CD14-positive monocyte (primary cell): ENCODE data around the gene KLHL42. TPM values are rescaled to one million over a fixed set of nuclear protein-coding genes. Genes with fewer than 3 reads are reported as not detected.

Experiments
- DNase-seq, 3 donors: peaks; one replicate each; pipeline ENCODE4 v3.0.0-alpha.2; 2011 to 2022
- H2AFZ ChIP-seq: 2 replicates; pipeline ENCODE4 v1.6.0; 2012; ENCODE audit warnings: mild to moderate bottlenecking, low read depth, low read length, inconsistent platforms; ENCODE audit not compliant: insufficient read depth, poor library complexity, severe bottlenecking
- H3K27ac ChIP-seq, 2 donors: 1 replicate in 1 of 2; 2 replicates in 1 of 2; pipeline ENCODE4 v1.5.1; 2012 to 2013; ENCODE audit warnings: low read length in 2 of 2, control low read depth in 1 of 2, inconsistent platforms in 1 of 2, low read depth in 1 of 2, mild to moderate bottlenecking in 1 of 2
- H3K27me3 ChIP-seq, 2 donors: one replicate each; pipeline versions ENCODE4 v1.6.0 to v1.6.1; 2011 to 2013; ENCODE audit warnings: low read length in 2 of 2; ENCODE audit not compliant: control insufficient read depth in 2 of 2, insufficient read depth in 2 of 2
- H3K36me3 ChIP-seq, 2 donors: replicated peaks in 1 of 2; 1 replicate in 1 of 2; 2 replicates in 1 of 2; pipeline versions ENCODE4 v1.5.1 to v1.6.1; 2012 to 2013; ENCODE audit warnings: low read length in 2 of 2, control low read depth in 1 of 2, inconsistent platforms in 1 of 2, mild to moderate bottlenecking in 1 of 2; ENCODE audit not compliant: insufficient read depth in 2 of 2, control insufficient read depth in 1 of 2
- H3K4me1 ChIP-seq, 2 donors: 1 replicate in 1 of 2; 2 replicates in 1 of 2; pipeline versions ENCODE4 v1.5.1 to v1.6.1; 2012 to 2013; ENCODE audit warnings: low read length in 2 of 2, control low read depth in 1 of 2, inconsistent platforms in 1 of 2, mild to moderate bottlenecking in 1 of 2, moderate library complexity in 1 of 2; ENCODE audit not compliant: insufficient read depth in 2 of 2, control insufficient read depth in 1 of 2
- H3K4me2 ChIP-seq: replicated peaks from 2 replicates; pipeline ENCODE3; 2012; ENCODE audit warnings: low read length, moderate library complexity, mild to moderate bottlenecking; ENCODE audit not compliant: poor library complexity, severe bottlenecking; ENCODE audit errors: extremely low read depth
- H3K4me3 ChIP-seq, 3 experiments: fragments of 200-600 bp in 1 of 3; sonication (generic) in 1 of 3; replicated peaks in 1 of 3; 1 replicate in 2 of 3; 2 replicates in 1 of 3; pipeline ENCODE4 v1.5.1; 2011 to 2013; ENCODE audit warnings: low read length in 3 of 3, mild to moderate bottlenecking in 3 of 3, control low read depth in 2 of 3, low read depth in 2 of 3, inconsistent platforms in 1 of 3, moderate library complexity in 1 of 3
- H3K79me2 ChIP-seq: 2 replicates; pipeline ENCODE4 v1.6.0; 2012; ENCODE audit warnings: mild to moderate bottlenecking, control low read depth, inconsistent platforms, low read length, moderate library complexity; ENCODE audit not compliant: insufficient read depth
- H3K9ac ChIP-seq: 2 replicates; pipeline ENCODE4 v1.6.0; 2017; ENCODE audit warnings: low read length, mild to moderate bottlenecking; ENCODE audit not compliant: insufficient read depth, poor library complexity, severe bottlenecking
- H3K9me3 ChIP-seq, 2 donors: replicated peaks in 1 of 2; 1 replicate in 1 of 2; 2 replicates in 1 of 2; pipeline versions ENCODE4 v1.5.1 to v1.6.1; 2012 to 2013; ENCODE audit warnings: low read length in 2 of 2, control low read depth in 1 of 2; ENCODE audit not compliant: control insufficient read depth in 1 of 2, insufficient read depth in 1 of 2
- H4K20me1 ChIP-seq: 2 replicates; pipeline ENCODE4 v1.6.0; 2012; ENCODE audit warnings: mild to moderate bottlenecking, low read length, control low read depth, moderate library complexity; ENCODE audit not compliant: insufficient read depth
- H3K27ac Mint-ChIP-seq, 7 donors: one replicate each; pipeline ENCODE4 v1.8.0; 2020; ENCODE audit warnings: mild to moderate bottlenecking in 7 of 7, mixed read lengths in 7 of 7, moderate library complexity in 6 of 7, inconsistent platforms in 2 of 7
- H3K27me3 Mint-ChIP-seq, 3 donors: one replicate each; pipeline ENCODE4 v1.8.0; 2021 to 2022; ENCODE audit warnings: low read depth in 3 of 3, mild to moderate bottlenecking in 3 of 3, mixed read lengths in 3 of 3, moderate library complexity in 3 of 3, inconsistent platforms in 1 of 3
- H3K36me3 Mint-ChIP-seq, 2 donors: one replicate each; pipeline ENCODE4 v1.8.0; 2020; ENCODE audit warnings: mixed read lengths in 2 of 2, inconsistent platforms in 1 of 2, mild to moderate bottlenecking in 1 of 2
- H3K4me1 Mint-ChIP-seq: one replicate; pipeline ENCODE4 v1.8.0; 2020; ENCODE audit warnings: mild to moderate bottlenecking, mixed read lengths
- H3K4me3 Mint-ChIP-seq, 2 donors: one replicate each; pipeline ENCODE4 v1.8.0; 2020; ENCODE audit warnings: mild to moderate bottlenecking in 2 of 2, mixed read lengths in 2 of 2, moderate library complexity in 1 of 2
- H3K9me3 Mint-ChIP-seq, 7 donors: one replicate each; pipeline ENCODE4 v1.8.0; 2020 to 2022; ENCODE audit warnings: mixed read lengths in 7 of 7, mild to moderate bottlenecking in 6 of 7, moderate library complexity in 6 of 7, inconsistent platforms in 2 of 7
- WGBS: methylation state at CpG from one replicate; pipeline ENCODE4 v1.1.5; 2013; ENCODE audit warnings: missing lambda C conversion rate; ENCODE audit not compliant: insufficient coverage; 5-methylcytosine and 5-hydroxymethylcytosine counted together
- intact Hi-C, 2 donors: fragments of 100-400 bp; cut with micrococcal nuclease; formaldehyde crosslinking; loops; one replicate each; pipeline versions ENCODE4 v1.15.0 to v1.15.1; 2023
- polyA plus RNA-seq, 3 donors: library from polyadenylated mRNA; depleted of rRNA in 1 of 3; unstranded in 2 of 3; stranded (reverse) in 1 of 3; fragments of 300-500 nt in 2 of 3; fragments of >200 nt in 1 of 3; fragmentation: Illumina TruSeq in 2 of 3; gene quantifications; 1 replicate in 2 of 3; 2 replicates in 1 of 3; pipeline ENCODE4 v1.2.3, GENCODE V29; 2012 to 2021
- TF ChIP-seq, protein P1 (sequence below): fragments of 200-600 bp; IDR thresholded peaks from one replicate; pipeline ENCODE4 v1.8.0; 2022; ENCODE audit warnings: antibody characterized with exemption, mild to moderate bottlenecking

Gene KLHL42
- polyA plus RNA-seq, 3 donors: 4.1 to 9.9 (median 7.5) TPM

DNA sequence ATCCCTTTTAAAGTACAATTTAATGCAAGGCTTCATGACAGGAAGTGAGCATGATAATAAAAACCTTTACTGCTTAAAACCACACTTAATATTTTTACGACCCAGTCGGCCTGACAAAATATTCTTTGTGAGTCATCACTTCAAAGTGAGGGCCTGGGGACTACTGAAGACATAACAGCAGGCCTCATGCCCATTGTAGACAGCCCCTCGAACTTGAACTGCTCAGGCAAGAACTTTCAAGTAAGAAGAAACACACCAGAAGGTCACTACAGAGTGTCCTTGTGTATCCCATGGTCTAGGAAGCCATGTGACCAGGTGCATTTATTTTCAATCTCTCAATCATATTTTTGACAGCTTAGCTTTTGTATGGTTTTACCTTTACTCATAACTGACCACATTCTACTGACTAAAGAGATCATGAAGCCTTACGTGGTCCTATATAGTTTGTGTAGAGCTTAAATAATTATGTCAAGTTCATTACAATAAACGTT lies 61.4 kb downstream of the KLHL42 start:
- no peak for DNase-seq
- Histone ChIP-seq H3K9me3 (no peaks in the 10 kb centered on the region), H3K9ac (no peak overlapping the region), H3K4me3 (no peak overlapping the region), H3K27me3 (no peaks in the 10 kb centered on the region), H3K79me2 (no peaks in the 10 kb centered on the region), H2AFZ (peak overlapping the region; percentile 43), H3K4me1 (peaks cover 8 to 11% of the 10 kb centered on the region in 2 donors), H3K4me2 (no peak overlapping the region), H3K36me3 (no peaks in the 10 kb centered on the region), H3K27ac (no peak overlapping the region), H4K20me1 (no peaks in the 10 kb centered on the region)
- H3K4me1 Mint-ChIP-seq: peaks cover 26% of the 10 kb centered on the region
- H3K27ac Mint-ChIP-seq: peak overlapping the region in 1 of 7 donors; percentile 38
- H3K36me3 Mint-ChIP-seq: no peaks in the 10 kb centered on the region
- H3K4me3 Mint-ChIP-seq: no peak overlapping the region
- intact Hi-C loops: no loop called here
- peaks cover 0 to 4% (median 0%) of the 10 kb centered on the region in 7 donors for H3K9me3 Mint-ChIP-seq
- TF ChIP-seq, protein P1, sequence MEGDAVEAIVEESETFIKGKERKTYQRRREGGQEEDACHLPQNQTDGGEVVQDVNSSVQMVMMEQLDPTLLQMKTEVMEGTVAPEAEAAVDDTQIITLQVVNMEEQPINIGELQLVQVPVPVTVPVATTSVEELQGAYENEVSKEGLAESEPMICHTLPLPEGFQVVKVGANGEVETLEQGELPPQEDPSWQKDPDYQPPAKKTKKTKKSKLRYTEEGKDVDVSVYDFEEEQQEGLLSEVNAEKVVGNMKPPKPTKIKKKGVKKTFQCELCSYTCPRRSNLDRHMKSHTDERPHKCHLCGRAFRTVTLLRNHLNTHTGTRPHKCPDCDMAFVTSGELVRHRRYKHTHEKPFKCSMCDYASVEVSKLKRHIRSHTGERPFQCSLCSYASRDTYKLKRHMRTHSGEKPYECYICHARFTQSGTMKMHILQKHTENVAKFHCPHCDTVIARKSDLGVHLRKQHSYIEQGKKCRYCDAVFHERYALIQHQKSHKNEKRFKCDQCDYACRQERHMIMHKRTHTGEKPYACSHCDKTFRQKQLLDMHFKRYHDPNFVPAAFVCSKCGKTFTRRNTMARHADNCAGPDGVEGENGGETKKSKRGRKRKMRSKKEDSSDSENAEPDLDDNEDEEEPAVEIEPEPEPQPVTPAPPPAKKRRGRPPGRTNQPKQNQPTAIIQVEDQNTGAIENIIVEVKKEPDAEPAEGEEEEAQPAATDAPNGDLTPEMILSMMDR: no peak
- WGBS: 78% methylated on average over 3 of the region's 5 CpGs
- H3K27me3 Mint-ChIP-seq: peaks cover 0 to 7% (median 3%) of the 10 kb centered on the region in 3 donors

DNA sequence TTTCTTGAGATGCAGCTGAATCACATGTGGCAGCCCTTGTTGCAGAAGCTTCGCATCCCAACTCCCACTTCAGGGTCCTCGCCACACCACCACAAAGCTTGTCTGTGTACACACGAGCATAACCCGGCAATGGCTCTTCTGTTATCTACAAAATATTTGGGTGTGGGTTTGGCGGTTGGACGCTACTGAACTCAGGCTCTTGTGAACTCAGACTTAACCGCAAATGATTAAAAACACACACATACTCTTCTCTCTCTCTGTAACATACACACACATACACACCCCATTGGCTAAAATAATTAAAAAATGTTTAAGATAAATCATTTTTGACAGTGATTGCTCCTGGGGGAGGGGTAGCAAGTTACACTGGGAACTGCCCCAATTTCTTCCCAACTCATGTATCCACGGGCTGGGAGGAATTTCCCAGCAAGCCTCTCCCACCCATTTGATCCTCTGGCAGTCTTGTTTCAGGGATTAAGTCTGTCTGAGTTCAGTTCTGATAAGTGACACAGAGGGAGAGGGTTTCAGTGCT lies 63.7 kb downstream of the KLHL42 start:
- TF ChIP-seq, protein P1: no peak
- no peak overlapping the region for H3K9ac ChIP-seq
- no peak overlapping the region for H3K4me2 ChIP-seq
- H3K4me3 Mint-ChIP-seq: no peak overlapping the region
- H3K9me3 Mint-ChIP-seq: peaks cover 0 to 9% (median 3%) of the 10 kb centered on the region in 7 donors
- H3K36me3 ChIP-seq: no peaks in the 10 kb centered on the region
- peaks cover 24% of the 10 kb centered on the region for H3K4me1 Mint-ChIP-seq
- H3K27me3 Mint-ChIP-seq: peaks cover 0 to 13% (median 7%) of the 10 kb centered on the region in 3 donors
- H3K27ac Mint-ChIP-seq: no peak overlapping the region
- H3K79me2 ChIP-seq: no peaks in the 10 kb centered on the region
- peaks cover 8 to 11% of the 10 kb centered on the region in 2 donors for H3K4me1 ChIP-seq
- H4K20me1 ChIP-seq: no peaks in the 10 kb centered on the region
- no peaks in the 10 kb centered on the region for H3K9me3 ChIP-seq
- WGBS: no CpG with 5 or more reads among the region's 8 CpGs
- H3K27ac ChIP-seq: no peak overlapping the region
- DNase-seq: no peak
- no peak overlapping the region for H2AFZ ChIP-seq
- no peak overlapping the region for H3K4me3 ChIP-seq
- H3K36me3 Mint-ChIP-seq: no peaks in the 10 kb centered on the region
- no peaks in the 10 kb centered on the region for H3K27me3 ChIP-seq
- intact Hi-C loops: no loop called here
